Stimulated activated CD4-positive, alpha-beta T cell treated with anti-CD3 and anti-CD28 coated beads, Interleukin-15, amount 100 ng/mL, for 48 hours (primary cell): Measurements from ENCODE around the gene KIF1B.

ENCODE experiments used
- DNase-seq, 2 donors: peaks; one replicate each; pipeline ENCODE4 v3.0.0-alpha.2; 2020; ENCODE audit warnings: low read depth in 2 of 2

KIF1B gene, protein sequence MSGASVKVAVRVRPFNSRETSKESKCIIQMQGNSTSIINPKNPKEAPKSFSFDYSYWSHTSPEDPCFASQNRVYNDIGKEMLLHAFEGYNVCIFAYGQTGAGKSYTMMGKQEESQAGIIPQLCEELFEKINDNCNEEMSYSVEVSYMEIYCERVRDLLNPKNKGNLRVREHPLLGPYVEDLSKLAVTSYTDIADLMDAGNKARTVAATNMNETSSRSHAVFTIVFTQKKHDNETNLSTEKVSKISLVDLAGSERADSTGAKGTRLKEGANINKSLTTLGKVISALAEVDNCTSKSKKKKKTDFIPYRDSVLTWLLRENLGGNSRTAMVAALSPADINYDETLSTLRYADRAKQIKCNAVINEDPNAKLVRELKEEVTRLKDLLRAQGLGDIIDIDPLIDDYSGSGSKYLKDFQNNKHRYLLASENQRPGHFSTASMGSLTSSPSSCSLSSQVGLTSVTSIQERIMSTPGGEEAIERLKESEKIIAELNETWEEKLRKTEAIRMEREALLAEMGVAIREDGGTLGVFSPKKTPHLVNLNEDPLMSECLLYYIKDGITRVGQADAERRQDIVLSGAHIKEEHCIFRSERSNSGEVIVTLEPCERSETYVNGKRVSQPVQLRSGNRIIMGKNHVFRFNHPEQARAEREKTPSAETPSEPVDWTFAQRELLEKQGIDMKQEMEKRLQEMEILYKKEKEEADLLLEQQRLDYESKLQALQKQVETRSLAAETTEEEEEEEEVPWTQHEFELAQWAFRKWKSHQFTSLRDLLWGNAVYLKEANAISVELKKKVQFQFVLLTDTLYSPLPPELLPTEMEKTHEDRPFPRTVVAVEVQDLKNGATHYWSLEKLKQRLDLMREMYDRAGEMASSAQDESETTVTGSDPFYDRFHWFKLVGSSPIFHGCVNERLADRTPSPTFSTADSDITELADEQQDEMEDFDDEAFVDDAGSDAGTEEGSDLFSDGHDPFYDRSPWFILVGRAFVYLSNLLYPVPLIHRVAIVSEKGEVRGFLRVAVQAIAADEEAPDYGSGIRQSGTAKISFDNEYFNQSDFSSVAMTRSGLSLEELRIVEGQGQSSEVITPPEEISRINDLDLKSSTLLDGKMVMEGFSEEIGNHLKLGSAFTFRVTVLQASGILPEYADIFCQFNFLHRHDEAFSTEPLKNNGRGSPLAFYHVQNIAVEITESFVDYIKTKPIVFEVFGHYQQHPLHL (N-terminal part only)

GRCh38 chr1:10209905-10210810 is at the start of gene KIF1B:
Gene KIF1B, plus strand, starts transcription at chr1:10210570. Its CDS starts 21,759 bp downstream, at chr1:10232329.
- peak; percentile 93 to 96 for DNase-seq

GRCh38 chr1:10160907-10161490 is 49.4 kb upstream of the KIF1B start:
- no peak for DNase-seq

DNA sequence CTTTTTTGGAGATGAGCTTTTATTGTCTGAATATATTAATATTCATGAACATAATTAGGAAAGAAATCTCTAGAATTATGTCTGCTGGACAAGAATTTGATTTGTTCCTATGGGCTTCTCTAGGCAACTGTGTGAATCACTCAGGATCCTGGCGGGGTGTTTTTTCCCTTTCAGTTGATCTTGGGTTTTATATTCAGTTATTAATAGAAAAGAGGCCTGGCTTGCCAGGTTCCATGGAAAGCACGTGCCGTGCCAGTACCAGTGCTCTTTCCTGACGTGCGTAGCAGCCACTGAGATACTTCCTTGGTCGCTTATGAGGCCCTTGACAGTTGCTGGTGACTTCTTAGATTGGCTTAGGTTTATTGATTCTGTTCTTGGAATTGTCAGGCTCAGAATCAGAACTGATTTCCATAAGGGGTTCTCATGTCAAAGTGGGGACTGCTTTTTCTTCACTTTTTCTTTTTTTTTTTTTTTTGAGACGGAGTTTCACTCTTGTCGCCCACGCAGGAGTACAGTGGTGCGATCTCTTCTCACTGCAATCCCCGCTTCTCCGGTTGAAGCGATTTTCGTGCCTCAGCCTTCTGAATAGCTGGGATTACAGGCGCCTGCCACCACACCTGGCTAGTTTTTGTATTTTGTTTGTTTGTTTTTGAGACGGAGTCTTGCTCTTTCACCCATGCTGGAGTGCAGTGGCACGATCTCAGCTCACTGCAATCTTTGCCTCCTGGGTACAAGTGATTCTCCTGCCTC is 48.7 kb upstream of the KIF1B start:
- no peak for DNase-seq

DNA sequence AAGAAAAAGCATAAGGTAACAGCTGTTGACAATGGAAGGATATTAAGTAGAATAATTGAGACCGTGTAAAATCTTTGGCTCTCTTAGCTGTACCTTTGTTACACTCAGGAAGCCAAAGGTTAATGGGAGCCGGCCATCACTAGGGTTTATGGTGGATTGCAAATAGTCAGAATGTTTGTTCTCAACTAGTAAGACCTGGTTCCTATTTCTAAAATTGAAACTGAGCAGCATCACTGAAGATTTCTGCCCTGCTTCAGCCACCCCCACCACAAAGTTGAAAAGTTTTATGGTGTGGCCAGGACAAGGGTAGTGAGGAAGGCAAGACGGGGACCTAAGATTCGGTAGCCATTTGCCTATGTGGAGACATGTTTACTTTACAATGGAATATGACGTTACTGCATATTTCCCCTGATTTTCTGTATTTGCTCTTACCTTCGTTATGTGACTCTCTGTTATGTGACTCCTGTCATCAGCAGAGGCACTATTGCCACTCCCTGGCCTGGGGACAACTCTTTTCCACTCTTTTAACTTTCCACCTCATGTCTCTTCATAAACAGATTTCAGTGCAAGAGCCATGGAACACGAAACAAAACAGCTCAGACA is 41.4 kb upstream of the KIF1B start:
- no peak for DNase-seq

GRCh38 chr1:10170239-10170574 is 40.2 kb upstream of the KIF1B start:
- DNase-seq: no peak

DNA sequence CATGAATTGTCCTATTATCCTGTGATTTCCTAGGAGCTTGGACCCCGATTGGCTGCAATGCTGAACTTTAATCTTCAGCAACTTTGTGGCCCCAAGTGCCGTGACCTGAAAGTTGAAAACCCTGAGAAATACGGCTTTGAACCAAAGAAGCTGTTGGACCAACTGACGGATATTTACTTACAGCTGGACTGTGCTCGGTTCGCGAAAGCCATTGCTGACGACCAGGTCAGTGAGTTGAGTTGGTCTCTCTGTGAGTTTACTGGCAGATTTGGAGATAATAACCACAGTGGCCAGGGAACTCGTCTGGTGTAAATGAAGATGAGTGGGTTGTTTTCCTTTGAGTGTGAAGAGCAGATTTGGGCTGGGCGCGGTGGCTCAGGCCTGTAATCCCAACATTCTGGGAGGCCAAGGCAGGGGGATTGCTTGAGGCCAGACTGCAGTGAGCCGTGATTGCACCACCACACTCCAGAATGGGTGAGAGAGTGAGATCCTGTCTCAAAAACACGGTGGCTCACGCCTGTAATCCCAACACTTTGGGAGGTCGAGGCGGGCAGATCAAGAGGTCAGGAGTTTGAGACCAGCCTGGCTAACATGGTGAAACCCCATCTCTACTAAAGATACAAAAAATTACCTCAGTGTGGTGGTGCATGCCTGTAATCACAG is 39.1 kb upstream of the KIF1B start:
- no peak for DNase-seq

DNA sequence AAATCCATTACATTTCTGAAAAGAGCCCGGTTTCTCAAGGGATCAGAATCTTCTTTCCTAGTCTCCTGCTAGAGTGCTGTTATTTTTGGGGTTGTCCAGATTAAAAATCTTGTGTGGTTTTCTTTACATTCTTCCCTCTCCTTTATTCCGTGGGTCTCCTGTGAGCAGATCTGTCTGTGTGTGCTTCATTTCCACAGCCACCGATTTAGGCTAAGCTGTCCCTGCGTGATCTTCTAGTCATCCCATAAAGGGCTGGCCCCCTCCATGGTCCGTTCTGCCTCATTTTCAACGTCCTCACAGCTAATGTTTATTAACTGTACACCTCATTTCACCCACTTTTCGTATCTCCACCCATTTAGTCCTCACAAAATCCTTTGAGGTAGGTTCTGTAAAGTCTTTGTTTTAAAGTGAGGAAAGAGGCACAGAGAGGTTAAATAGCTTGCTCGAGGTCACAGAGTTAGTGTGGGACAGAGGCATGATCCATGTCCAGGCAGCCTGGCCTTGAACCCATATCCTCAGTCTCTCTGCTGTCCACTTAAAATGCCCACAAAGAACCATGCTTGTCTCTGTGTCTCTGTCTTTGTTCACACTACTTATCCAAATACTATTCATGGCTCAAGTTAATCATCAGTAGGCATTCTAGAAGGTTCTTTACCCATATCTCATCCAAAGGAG is 38.2 kb upstream of the KIF1B start:
- DNase-seq: no peak

DNA sequence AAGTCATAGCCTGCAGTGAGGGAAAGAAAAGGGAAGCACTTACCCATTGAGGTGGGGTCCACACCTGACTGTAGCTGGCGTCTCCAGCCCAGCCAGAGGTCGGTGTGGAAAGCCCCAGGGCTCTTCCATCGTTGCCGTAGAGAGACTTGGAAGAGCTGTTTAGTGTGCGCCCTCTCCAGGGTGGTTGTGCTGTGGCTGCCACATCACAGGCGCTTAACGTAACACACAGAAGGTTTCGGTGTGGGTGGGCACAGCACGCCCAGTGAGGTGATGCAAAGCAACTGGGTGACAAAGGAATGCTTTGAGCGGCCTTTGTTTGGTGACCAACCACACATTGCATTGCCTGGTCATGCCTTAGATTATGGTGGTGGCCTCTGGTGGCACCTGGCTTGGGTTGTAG is 36.8 kb upstream of the KIF1B start:
- no peak for DNase-seq

GRCh38 chr1:10177876-10178275 is 32.5 kb upstream of the KIF1B start:
- no peak for DNase-seq

GRCh38 chr1:10178597-10179405 is 31.6 kb upstream of the KIF1B start:
- no peak for DNase-seq

DNA sequence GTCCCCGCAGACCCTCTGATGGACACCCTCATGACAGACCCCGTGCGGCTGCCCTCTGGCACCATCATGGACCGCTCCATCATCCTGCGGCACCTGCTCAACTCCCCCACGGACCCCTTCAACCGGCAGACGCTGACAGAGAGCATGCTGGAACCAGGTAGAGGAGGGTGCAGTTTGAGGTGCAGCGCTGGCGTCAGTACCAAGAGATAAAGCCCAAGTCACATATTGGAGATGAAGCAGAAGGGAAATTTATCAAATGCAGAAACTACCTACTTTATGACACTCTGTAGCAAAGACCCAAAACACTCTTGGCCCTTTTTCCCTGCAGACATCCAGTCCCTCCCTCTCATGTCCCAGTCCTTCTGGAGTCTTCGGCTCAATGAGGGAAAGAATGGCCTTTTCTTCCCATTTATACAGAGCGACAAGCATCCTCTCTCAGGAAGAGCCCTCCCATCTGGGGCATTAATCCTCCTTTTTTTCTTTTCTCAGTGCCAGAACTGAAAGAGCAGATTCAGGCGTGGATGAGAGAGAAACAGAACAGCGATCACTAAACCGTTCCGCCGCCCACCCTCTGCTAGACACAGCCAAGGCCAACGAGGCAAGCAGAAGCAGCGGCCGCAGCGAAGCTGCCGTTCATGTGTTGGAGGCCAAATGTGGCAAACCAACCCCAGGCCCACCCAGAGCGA is 30.8 kb upstream of the KIF1B start:
- no peak for DNase-seq

DNA sequence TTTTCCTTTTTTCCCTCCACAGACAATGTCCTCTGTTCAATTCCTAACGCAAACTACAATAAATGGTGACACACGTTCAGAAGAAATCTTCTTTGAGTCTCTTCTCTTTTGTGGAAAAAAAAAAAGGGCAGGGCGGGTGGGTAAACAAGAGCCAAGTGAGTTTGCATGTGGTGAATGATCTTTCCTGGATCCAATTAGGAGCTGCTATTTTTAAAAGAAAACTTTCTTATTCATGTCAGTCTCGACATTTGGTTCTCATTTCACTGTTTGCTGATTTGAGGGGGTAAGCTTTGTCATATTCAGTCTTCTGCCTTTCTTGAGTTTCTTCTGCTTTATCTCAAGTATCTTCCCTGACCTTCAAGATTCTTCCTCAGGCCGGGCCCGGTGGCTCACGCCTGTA is 29.2 kb upstream of the KIF1B start:
- DNase-seq: no peak

DNA sequence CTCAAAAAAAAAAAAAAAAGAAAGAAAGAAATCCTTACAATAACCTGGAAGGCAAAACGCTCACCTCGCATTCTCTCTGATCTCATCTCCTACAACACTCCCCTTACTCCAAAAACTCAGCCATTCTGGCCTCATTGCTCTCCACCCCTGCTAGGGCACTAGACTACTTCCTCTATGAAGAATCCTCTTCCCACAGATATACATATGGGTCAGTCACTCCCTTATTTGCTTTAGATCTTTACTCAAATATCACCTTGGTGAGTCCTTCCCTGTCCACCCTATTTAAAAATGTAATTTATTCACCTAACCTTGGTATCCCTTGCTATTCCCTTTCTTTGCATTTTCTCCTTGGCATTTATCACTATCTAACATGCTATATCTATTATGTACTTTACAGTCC is 24.6 kb upstream of the KIF1B start:
- no peak for DNase-seq

- no peak for DNase-seq
These were observed 23.9 kb upstream of the KIF1B start for GRCh38 chr1:10186331-10187025.

DNA sequence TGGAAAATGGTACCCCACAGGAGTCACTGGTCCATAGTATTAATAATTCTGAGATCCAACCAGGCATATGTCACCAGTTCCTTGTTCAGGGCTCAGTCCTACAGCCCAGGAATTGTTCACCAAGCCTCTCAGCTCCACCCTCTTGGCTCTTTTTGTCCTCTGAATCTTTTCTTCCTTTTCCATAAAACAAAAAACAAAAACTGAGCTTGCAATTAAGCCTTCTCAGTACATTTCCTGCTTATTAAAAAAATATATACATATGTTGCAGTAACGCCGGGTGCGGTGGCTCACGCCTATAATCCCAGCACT is 23.4 kb upstream of the KIF1B start:
- DNase-seq: no peak

- DNase-seq: no peak
These were observed 22.2 kb upstream of the KIF1B start for GRCh38 chr1:10188133-10188650.

- no peak for DNase-seq
These were observed 20.7 kb upstream of the KIF1B start for GRCh38 chr1:10189659-10190058.
